ENCODE results near the gene ASTE1. TPM values are rescaled to one million over a fixed set of nuclear protein-coding genes. Genes with fewer than 3 reads are reported as not detected.

Gene ASTE1
- 9.7 TPM for total RNA-seq

GRCh38 chr3:131026321-131027151, at the start of gene ASTE1, which contains the start of gene NEK11:
Gene ASTE1, minus strand, starts transcription at chr3:131026825. Its CDS starts 1,519 bp downstream, at chr3:131025306.
Gene NEK11, plus strand, starts transcription at chr3:131026877. Its CDS starts 2,832 bp downstream, at chr3:131029709.

Other genes starting within 250 kb of the ASTE1 start
- 128 TPM for gene ATP2C1, start 132.7 kb downstream of the ASTE1 start, total RNA-seq
- 17.9 TPM for gene NEK11, start 52 bp upstream of the ASTE1 start, total RNA-seq